HEK293 (cell line): ENCODE measurements around the gene NNAT.

Experiments used
- CTCF ChIA-PET: fragments of 350-600 bp; formaldehyde crosslinking; extraction: SDS; loops from one replicate; lab custom pipeline; 2021; ENCODE audit warnings: antibody characterized with exemption; lab: Yijun Ruan, JAX
- POLR2A ChIA-PET: fragments of 300-600 bp; formaldehyde crosslinking; extraction: SDS; loops from one replicate; lab custom pipeline; 2020; ENCODE audit warnings: antibody characterized with exemption, inconsistent platforms; lab: Yijun Ruan, JAX
- H3K27ac ChIP-seq: fragments of 200-500 bp; sonication (Bioruptor generic); 2 replicates; pipeline ENCODE4 v1.5.1; 2014; ENCODE audit warnings: low read depth, low read length, control low read depth, inconsistent platforms; ENCODE audit errors: extremely low read depth
- H3K36me3 ChIP-seq, 2 experiments: fragments of 200-500 bp in 1 of 2; sonication (Bioruptor generic) in 1 of 2; 1 replicate in 1 of 2; 2 replicates in 1 of 2; pipeline ENCODE4 v1.5.1; 2014 to 2017; ENCODE audit warnings: inconsistent platforms in 2 of 2, low read length in 2 of 2; ENCODE audit not compliant: control insufficient read depth in 2 of 2, insufficient read depth in 1 of 2
- H3K4me1 ChIP-seq: fragments of 200-500 bp; sonication (Bioruptor generic); 2 replicates; pipeline ENCODE4 v1.5.1; 2014; ENCODE audit warnings: mild to moderate bottlenecking, low read length, inconsistent platforms; ENCODE audit not compliant: control insufficient read depth, insufficient read depth
- H3K4me3 ChIP-seq: 2 replicates; pipeline ENCODE4 v1.5.1; 2011; ENCODE audit warnings: low read depth, mild to moderate bottlenecking, control low read depth, low read length, moderate library complexity
- H3K9me3 ChIP-seq: fragments of 200-500 bp; sonication (Bioruptor generic); 2 replicates; pipeline ENCODE4 v1.5.1; 2014; ENCODE audit warnings: low read depth, low read length, inconsistent platforms; ENCODE audit not compliant: control insufficient read depth, insufficient read depth
- GLIS1 ChIP-seq: fragments of 450-650 bp; formaldehyde crosslinking; IDR thresholded peaks from 2 replicates; pipeline ENCODE4 v1.5.1; 2016; ENCODE audit warnings: missing biosample characterization, missing genetic modification characterization
- KLF16 ChIP-seq: fragments of 450-650 bp; formaldehyde crosslinking; IDR thresholded peaks from 2 replicates; pipeline ENCODE4 v1.5.1; 2017; ENCODE audit warnings: missing biosample characterization, missing genetic modification characterization
- REPIN1 ChIP-seq: fragments of 450-650 bp; formaldehyde crosslinking; IDR thresholded peaks from 2 replicates; pipeline ENCODE4 v1.5.1; 2017; ENCODE audit warnings: missing biosample characterization, missing genetic modification characterization, low read depth
- SCRT1 ChIP-seq: fragments of 450-650 bp; formaldehyde crosslinking; IDR thresholded peaks from 2 replicates; pipeline ENCODE4 v1.5.1; 2016; ENCODE audit warnings: missing biosample characterization, missing genetic modification characterization, borderline replicate concordance
- SP2 ChIP-seq: fragments of 450-650 bp; formaldehyde crosslinking; IDR thresholded peaks from 2 replicates; pipeline ENCODE4 v1.5.1; 2016; ENCODE audit warnings: missing biosample characterization, missing genetic modification characterization
- TRIM28 ChIP-seq: IDR thresholded peaks from 2 replicates; pipeline ENCODE4 v1.6.1; 2011; ENCODE audit warnings: low read length, control low read depth, borderline replicate concordance
- ZBTB17 ChIP-seq: fragments of 450-650 bp; formaldehyde crosslinking; IDR thresholded peaks from 2 replicates; pipeline ENCODE4 v1.5.1; 2016; ENCODE audit warnings: missing biosample characterization, missing genetic modification characterization
- ZBTB7A ChIP-seq: fragments of 450-650 bp; formaldehyde crosslinking; IDR thresholded peaks from 2 replicates; pipeline ENCODE4 v1.5.1; 2016; ENCODE audit warnings: low read depth, missing biosample characterization, missing genetic modification characterization
- ZIC2 ChIP-seq: fragments of 450-650 bp; formaldehyde crosslinking; IDR thresholded peaks from 2 replicates; pipeline ENCODE4 v1.5.1; 2016; ENCODE audit warnings: missing biosample characterization, missing genetic modification characterization
- ZNF112 ChIP-seq: fragments of 450-650 bp; formaldehyde crosslinking; IDR thresholded peaks from 2 replicates; pipeline ENCODE4 v1.5.0; 2017; ENCODE audit warnings: missing biosample characterization, missing genetic modification characterization
- ZNF169 ChIP-seq: fragments of 450-650 bp; formaldehyde crosslinking; IDR thresholded peaks from 2 replicates; pipeline ENCODE4 v1.5.1; 2016; ENCODE audit warnings: missing biosample characterization, missing genetic modification characterization
- ZNF248 ChIP-seq: fragments of 450-650 bp; formaldehyde crosslinking; IDR thresholded peaks from 2 replicates; pipeline ENCODE4 v1.5.1; 2017; ENCODE audit warnings: missing biosample characterization, missing genetic modification characterization
- ZNF341 ChIP-seq: fragments of 450-650 bp; formaldehyde crosslinking; IDR thresholded peaks from 2 replicates; pipeline ENCODE4; 2016; ENCODE audit warnings: low read depth, missing biosample characterization, missing genetic modification characterization
- ZNF510 ChIP-seq: fragments of 450-650 bp; formaldehyde crosslinking; IDR thresholded peaks from 2 replicates; pipeline ENCODE4 v1.5.1; 2018; ENCODE audit warnings: mild to moderate bottlenecking, missing genetic modification characterization, missing biosample characterization; ENCODE audit not compliant: insufficient replicate concordance
- ZNF626 ChIP-seq: fragments of 450-650 bp; sonication (Bioruptor Pico); formaldehyde crosslinking; IDR thresholded peaks from 2 replicates; pipeline ENCODE4 v1.5.1; 2018; ENCODE audit warnings: missing biosample characterization, missing genetic modification characterization, inconsistent platforms
- ZNF707 ChIP-seq: fragments of 450-650 bp; formaldehyde crosslinking; IDR thresholded peaks from 2 replicates; pipeline ENCODE4 v1.5.1; 2016; ENCODE audit warnings: missing biosample characterization, missing genetic modification characterization
- ZNF791 ChIP-seq: fragments of 450-650 bp; formaldehyde crosslinking; IDR thresholded peaks from 2 replicates; pipeline ENCODE4 v1.5.1; 2016; ENCODE audit warnings: missing biosample characterization, missing genetic modification characterization
- ZSCAN30 ChIP-seq: fragments of 450-650 bp; IDR thresholded peaks from 2 replicates; pipeline ENCODE4 v1.5.1; 2018; ENCODE audit warnings: missing biosample characterization, mild to moderate bottlenecking, missing genetic modification characterization, moderate library complexity
- TF ChIP-seq, protein P1 (sequence below): fragments of 450-650 bp; formaldehyde crosslinking; IDR thresholded peaks from 2 replicates; pipeline ENCODE4 v1.5.1; 2017; ENCODE audit warnings: missing biosample characterization, missing genetic modification characterization
- TF ChIP-seq, protein P2 (sequence below): fragments of 450-650 bp; formaldehyde crosslinking; IDR thresholded peaks from 2 replicates; pipeline ENCODE4 v1.5.1; 2016; ENCODE audit warnings: missing biosample characterization, missing genetic modification characterization, borderline replicate concordance
- TF ChIP-seq, protein P3 (sequence below): fragments of 450-650 bp; formaldehyde crosslinking; IDR thresholded peaks from 2 replicates; pipeline ENCODE4; 2016; ENCODE audit warnings: missing biosample characterization, missing genetic modification characterization
- TF ChIP-seq, protein P4 (sequence below): fragments of 450-650 bp; formaldehyde crosslinking; IDR thresholded peaks from 2 replicates; pipeline ENCODE4 v1.5.1; 2017; ENCODE audit warnings: missing biosample characterization, missing genetic modification characterization
- TF ChIP-seq, protein P5 (sequence below): fragments of 450-650 bp; formaldehyde crosslinking; IDR thresholded peaks from 2 replicates; pipeline ENCODE4 v1.5.0; 2017; ENCODE audit warnings: missing biosample characterization, missing genetic modification characterization, borderline replicate concordance

The NNAT gene

DNA sequence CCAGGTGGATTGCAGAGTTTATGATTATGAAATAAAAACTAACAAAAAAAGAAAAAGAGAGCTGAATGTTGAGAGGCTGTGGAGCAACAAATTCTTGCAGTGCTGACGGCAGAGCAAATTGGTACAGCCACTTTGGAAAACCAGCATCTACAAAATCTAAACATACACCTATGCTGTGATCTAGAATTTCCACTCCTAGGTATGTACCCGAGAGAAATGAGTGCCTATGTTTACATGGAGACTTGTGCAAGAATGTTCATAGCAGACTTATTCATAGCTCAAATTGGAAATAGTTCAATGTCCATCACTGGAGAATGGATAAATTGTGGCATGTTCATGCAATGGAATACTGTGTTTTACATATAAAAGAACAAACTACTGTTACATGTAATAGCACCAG lies 9.6 kb downstream of the NNAT start:
- POLR2A ChIA-PET: no interaction called here
- H3K4me3 ChIP-seq: no peak overlapping the region
- H3K9me3 ChIP-seq: no peaks in the 10 kb centered on the region
- CTCF ChIA-PET: interaction anchor here (0.6 to 8.6 kb wide), 5 partner anchors 10 to 328 kb away, joined by 3 to 125 read pairs (median 3); no protein-coding TSS in a partner anchor
- no peak for TF ChIP-seq ZBTB17 (tag by site-specific recombination)
- TF ChIP-seq, protein P1, sequence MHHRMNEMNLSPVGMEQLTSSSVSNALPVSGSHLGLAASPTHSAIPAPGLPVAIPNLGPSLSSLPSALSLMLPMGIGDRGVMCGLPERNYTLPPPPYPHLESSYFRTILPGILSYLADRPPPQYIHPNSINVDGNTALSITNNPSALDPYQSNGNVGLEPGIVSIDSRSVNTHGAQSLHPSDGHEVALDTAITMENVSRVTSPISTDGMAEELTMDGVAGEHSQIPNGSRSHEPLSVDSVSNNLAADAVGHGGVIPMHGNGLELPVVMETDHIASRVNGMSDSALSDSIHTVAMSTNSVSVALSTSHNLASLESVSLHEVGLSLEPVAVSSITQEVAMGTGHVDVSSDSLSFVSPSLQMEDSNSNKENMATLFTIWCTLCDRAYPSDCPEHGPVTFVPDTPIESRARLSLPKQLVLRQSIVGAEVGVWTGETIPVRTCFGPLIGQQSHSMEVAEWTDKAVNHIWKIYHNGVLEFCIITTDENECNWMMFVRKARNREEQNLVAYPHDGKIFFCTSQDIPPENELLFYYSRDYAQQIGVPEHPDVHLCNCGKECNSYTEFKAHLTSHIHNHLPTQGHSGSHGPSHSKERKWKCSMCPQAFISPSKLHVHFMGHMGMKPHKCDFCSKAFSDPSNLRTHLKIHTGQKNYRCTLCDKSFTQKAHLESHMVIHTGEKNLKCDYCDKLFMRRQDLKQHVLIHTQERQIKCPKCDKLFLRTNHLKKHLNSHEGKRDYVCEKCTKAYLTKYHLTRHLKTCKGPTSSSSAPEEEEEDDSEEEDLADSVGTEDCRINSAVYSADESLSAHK (tag by site-specific recombination): no peak
- TF ChIP-seq, protein P2, sequence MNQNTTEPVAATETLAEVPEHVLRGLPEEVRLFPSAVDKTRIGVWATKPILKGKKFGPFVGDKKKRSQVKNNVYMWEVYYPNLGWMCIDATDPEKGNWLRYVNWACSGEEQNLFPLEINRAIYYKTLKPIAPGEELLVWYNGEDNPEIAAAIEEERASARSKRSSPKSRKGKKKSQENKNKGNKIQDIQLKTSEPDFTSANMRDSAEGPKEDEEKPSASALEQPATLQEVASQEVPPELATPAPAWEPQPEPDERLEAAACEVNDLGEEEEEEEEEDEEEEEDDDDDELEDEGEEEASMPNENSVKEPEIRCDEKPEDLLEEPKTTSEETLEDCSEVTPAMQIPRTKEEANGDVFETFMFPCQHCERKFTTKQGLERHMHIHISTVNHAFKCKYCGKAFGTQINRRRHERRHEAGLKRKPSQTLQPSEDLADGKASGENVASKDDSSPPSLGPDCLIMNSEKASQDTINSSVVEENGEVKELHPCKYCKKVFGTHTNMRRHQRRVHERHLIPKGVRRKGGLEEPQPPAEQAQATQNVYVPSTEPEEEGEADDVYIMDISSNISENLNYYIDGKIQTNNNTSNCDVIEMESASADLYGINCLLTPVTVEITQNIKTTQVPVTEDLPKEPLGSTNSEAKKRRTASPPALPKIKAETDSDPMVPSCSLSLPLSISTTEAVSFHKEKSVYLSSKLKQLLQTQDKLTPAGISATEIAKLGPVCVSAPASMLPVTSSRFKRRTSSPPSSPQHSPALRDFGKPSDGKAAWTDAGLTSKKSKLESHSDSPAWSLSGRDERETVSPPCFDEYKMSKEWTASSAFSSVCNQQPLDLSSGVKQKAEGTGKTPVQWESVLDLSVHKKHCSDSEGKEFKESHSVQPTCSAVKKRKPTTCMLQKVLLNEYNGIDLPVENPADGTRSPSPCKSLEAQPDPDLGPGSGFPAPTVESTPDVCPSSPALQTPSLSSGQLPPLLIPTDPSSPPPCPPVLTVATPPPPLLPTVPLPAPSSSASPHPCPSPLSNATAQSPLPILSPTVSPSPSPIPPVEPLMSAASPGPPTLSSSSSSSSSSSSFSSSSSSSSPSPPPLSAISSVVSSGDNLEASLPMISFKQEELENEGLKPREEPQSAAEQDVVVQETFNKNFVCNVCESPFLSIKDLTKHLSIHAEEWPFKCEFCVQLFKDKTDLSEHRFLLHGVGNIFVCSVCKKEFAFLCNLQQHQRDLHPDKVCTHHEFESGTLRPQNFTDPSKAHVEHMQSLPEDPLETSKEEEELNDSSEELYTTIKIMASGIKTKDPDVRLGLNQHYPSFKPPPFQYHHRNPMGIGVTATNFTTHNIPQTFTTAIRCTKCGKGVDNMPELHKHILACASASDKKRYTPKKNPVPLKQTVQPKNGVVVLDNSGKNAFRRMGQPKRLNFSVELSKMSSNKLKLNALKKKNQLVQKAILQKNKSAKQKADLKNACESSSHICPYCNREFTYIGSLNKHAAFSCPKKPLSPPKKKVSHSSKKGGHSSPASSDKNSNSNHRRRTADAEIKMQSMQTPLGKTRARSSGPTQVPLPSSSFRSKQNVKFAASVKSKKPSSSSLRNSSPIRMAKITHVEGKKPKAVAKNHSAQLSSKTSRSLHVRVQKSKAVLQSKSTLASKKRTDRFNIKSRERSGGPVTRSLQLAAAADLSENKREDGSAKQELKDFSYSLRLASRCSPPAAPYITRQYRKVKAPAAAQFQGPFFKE (tag by site-specific recombination): no peak
- TF ChIP-seq SCRT1 (tag by site-specific recombination): no peak
- no peak for TF ChIP-seq ZNF510 (tag by site-specific recombination)
- no peak for TF ChIP-seq GLIS1 (tag by site-specific recombination)
- TF ChIP-seq, protein P3, sequence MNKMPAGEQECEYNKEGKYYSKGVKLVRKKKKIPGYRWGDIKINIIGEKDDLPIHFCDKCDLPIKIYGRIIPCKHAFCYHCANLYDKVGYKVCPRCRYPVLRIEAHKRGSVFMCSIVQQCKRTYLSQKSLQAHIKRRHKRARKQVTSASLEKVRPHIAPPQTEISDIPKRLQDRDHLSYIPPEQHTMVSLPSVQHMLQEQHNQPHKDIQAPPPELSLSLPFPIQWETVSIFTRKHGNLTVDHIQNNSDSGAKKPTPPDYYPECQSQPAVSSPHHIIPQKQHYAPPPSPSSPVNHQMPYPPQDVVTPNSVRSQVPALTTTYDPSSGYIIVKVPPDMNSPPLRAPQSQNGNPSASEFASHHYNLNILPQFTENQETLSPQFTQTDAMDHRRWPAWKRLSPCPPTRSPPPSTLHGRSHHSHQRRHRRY: no peak
- no peak for TF ChIP-seq TRIM28
- TF ChIP-seq ZNF626 (tag by site-specific recombination): no peak
- no peak for TF ChIP-seq ZNF112
- TF ChIP-seq, protein P4, sequence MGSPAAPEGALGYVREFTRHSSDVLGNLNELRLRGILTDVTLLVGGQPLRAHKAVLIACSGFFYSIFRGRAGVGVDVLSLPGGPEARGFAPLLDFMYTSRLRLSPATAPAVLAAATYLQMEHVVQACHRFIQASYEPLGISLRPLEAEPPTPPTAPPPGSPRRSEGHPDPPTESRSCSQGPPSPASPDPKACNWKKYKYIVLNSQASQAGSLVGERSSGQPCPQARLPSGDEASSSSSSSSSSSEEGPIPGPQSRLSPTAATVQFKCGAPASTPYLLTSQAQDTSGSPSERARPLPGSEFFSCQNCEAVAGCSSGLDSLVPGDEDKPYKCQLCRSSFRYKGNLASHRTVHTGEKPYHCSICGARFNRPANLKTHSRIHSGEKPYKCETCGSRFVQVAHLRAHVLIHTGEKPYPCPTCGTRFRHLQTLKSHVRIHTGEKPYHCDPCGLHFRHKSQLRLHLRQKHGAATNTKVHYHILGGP (tag by site-specific recombination): no peak
- no peak for TF ChIP-seq ZNF707 (tag by site-specific recombination)
- TF ChIP-seq ZIC2 (tag by site-specific recombination): no peak
- TF ChIP-seq, all 188 proteins: peak for 0
- Histone ChIP-seq H3K27ac (no peak overlapping the region), H3K4me1 (peaks cover 4% of the 10 kb centered on the region), H3K36me3 (no peaks in the 10 kb centered on the region)

DNA sequence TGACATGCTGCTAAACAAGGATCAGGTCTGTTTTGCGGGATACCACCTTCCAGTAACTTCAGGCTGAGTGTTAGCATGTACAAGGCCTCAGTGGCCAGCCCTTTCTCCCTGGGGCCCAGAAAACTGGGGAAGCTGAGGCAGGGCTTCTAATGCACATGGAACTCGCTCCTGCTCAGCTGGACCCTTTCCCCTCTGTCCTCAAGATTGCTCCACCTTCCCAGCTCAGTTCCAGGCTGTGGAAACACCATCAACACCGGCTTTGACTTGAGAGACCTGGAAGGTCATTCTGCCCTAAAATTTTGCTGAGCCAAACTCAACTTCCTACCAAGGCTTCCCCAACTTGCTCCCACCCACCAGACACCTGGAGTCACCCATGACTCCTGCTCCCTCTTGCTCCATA lies 10.8 kb downstream of the NNAT start:
- H3K9me3 ChIP-seq: no peaks in the 10 kb centered on the region
- H3K27ac ChIP-seq: no peak overlapping the region
- no peak overlapping the region for H3K4me3 ChIP-seq
- ChIA-PET POLR2A (no interaction called here), CTCF (interaction anchor here (0.6 to 8.6 kb wide), 4 partner anchors 147 to 340 kb away, joined by 3 to 125 read pairs (median 4); no protein-coding TSS in a partner anchor)
- no peaks in the 10 kb centered on the region for H3K36me3 ChIP-seq
- H3K4me1 ChIP-seq: no peaks in the 10 kb centered on the region
- TF ChIP-seq KLF16 (no peak), ZSCAN30 (tag by site-specific recombination) (no peak), ZIC2 (tag by site-specific recombination) (no peak), ZNF248 (no peak), ZNF341 (tag by site-specific recombination) (no peak), ZBTB7A (tag by site-specific recombination) (no peak), ZNF169 (tag by site-specific recombination) (no peak), SP2 (tag by site-specific recombination) (no peak), REPIN1 (tag by site-specific recombination) (no peak), ZNF791 (tag by site-specific recombination) (no peak)
- TF ChIP-seq, protein P5, sequence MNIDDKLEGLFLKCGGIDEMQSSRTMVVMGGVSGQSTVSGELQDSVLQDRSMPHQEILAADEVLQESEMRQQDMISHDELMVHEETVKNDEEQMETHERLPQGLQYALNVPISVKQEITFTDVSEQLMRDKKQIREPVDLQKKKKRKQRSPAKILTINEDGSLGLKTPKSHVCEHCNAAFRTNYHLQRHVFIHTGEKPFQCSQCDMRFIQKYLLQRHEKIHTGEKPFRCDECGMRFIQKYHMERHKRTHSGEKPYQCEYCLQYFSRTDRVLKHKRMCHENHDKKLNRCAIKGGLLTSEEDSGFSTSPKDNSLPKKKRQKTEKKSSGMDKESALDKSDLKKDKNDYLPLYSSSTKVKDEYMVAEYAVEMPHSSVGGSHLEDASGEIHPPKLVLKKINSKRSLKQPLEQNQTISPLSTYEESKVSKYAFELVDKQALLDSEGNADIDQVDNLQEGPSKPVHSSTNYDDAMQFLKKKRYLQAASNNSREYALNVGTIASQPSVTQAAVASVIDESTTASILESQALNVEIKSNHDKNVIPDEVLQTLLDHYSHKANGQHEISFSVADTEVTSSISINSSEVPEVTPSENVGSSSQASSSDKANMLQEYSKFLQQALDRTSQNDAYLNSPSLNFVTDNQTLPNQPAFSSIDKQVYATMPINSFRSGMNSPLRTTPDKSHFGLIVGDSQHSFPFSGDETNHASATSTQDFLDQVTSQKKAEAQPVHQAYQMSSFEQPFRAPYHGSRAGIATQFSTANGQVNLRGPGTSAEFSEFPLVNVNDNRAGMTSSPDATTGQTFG: no peak
